ENCODE measurements around the gene VTCN1. TPM values are rescaled to one million over a fixed set of nuclear protein-coding genes. Genes with fewer than 3 reads are reported as not detected.
"Not testable (repeated sequence)": the region's sequence is repeated elsewhere in the genome, so short reads cannot be mapped to it uniquely, and the experiment has no call there.

Gene VTCN1
- total RNA-seq, 8 experiments from 2014 or later, result 0.22 to 2.0 (median 0.43) TPM; not detected in 2

DNA sequence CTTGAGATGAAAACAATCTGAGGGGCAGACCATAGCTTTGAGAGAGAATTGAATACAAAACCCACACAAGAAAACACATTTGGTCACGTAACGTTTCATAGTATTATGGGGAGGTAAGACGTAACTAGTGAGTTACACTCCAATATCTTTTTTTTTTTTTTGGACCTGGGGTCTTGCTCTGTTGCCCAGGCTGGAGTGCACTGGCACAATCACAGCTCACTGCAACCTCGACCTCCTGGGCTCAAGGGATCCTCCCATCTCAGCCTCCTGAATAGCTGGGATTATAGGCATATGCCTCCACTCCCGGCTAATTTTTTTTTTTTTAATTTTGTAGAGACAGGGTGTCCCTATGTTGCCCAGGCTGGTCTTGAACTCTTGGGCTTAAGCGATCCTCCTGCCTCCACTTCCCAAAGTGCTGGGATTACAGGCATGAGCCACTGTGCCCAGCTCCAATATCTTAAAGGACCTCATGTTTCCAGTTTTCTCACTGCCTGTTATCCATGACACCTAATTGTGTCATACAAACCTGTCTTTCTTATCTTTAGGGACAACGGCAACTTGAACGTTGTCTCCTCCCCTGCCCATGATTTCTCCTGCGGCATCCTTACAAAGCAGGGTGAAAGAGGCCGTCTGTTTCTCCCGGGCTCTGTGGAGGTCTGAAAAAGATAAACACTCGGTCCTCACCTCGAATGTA lies 94.5 kb downstream of the VTCN1 start:
- in situ Hi-C loops (cut with MboI; ENCODE audit: low pct_unique_long_range_greater_than_20kb in 2 of 9, low sequenced_read_pairs in 9 of 9, unreplicated experiment in 9 of 9), result no loop called here
- Histone ChIP-seq H3K4me1 (replicated peaks in 1 of 2) (peaks cover 26 to 33% of the 10 kb centered on the region in 2 donors), H3K27ac (no peak overlapping the region), H3K4me3 (no peak overlapping the region)
- WGBS, 10 experiments, result 75 to 100% (median 90%) methylated on average over 4 to 13 of the region's 13 CpGs
- ATAC-seq (replicated peaks in 6 of 8), result no peak

- 48 to 100% (median 96%) methylated on average over 1 to 2 of the region's 2 CpGs for WGBS, 10 experiments
- in situ Hi-C loops (cut with MboI; ENCODE audit: low pct_unique_long_range_greater_than_20kb in 2 of 9, low sequenced_read_pairs in 9 of 9, unreplicated experiment in 9 of 9), result no loop called here
Observed at GRCh38 chr1:117114877-117115276, 95.8 kb downstream of the VTCN1 start.

GRCh38 chr1:117113199-117113598 lies 97.5 kb downstream of the VTCN1 start:
- Histone ChIP-seq H3K27ac (peak overlapping the region; percentile 20 to 21), H3K4me3 (no peak overlapping the region), H3K4me1 (replicated peaks in 1 of 2) (peaks cover 19 to 26% of the 10 kb centered on the region in 2 donors)
- ATAC-seq (replicated peaks in 6 of 8), result peak in 3 of 8 experiments; percentile 7 to 30 (median 19)
- in situ Hi-C loops (cut with MboI; ENCODE audit: low pct_unique_long_range_greater_than_20kb in 2 of 9, low sequenced_read_pairs in 9 of 9, unreplicated experiment in 9 of 9), result no loop called here
- 72 to 100% (median 91%) methylated on average over 2 to 10 of the region's 11 CpGs; no CpG with 5 or more reads in 2 of the 10 experiments for WGBS, 10 experiments

More at GRCh38 chr1:117114877-117115276, 95.8 kb downstream of the VTCN1 start:
- Histone ChIP-seq H3K27ac (no peak overlapping the region), H3K4me3 (no peak overlapping the region), H3K4me1 (replicated peaks in 1 of 2) (peaks cover 19 to 26% of the 10 kb centered on the region in 2 donors)
- ATAC-seq (replicated peaks in 6 of 8), result peak in 6 of 8 experiments; percentile 38 to 85 (median 63)

GRCh38 chr1:117112047-117112717 lies 98.5 kb downstream of the VTCN1 start:
- H3K27ac ChIP-seq, result peak overlapping the region in 1 of 2 donors; percentile 28
- WGBS, 10 experiments, result 41 to 98% (median 78%) methylated on average over 2 to 7 of the region's 7 CpGs
- H3K4me1 ChIP-seq (replicated peaks in 1 of 2), result peaks cover 19 to 26% of the 10 kb centered on the region in 2 donors
- H3K4me3 ChIP-seq, result no peak overlapping the region
- in situ Hi-C loops (cut with MboI; ENCODE audit: low pct_unique_long_range_greater_than_20kb in 2 of 9, low sequenced_read_pairs in 9 of 9, unreplicated experiment in 9 of 9), result no loop called here
- ATAC-seq (replicated peaks in 6 of 8), result peak in 5 of 8 experiments; percentile 69 to 87 (median 72)

DNA sequence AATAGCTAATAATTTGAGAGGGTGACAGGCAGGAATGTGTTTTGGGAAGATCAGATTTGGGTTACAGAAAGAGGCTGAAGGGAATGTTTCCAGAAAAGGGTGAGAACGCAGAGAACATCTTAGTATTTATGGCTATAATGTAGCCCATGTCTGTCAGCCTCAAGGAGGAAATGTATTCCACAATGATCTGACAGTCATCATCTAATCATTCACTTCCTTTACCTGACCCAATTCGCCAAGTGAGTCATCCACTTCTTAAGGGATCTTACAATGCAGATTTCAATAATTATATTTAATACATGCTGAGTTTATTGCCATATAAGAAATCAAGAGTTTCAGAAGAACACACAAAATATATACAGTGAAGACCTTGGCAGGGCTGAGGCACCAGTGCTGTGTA lies 100.0 kb downstream of the VTCN1 start:
- H3K27ac ChIP-seq, result no peak overlapping the region
- H3K4me3 ChIP-seq, result no peak overlapping the region
- in situ Hi-C loops (cut with MboI; ENCODE audit: low pct_unique_long_range_greater_than_20kb in 2 of 9, low sequenced_read_pairs in 9 of 9, unreplicated experiment in 9 of 9), result no loop called here
- peaks cover 19 to 26% of the 10 kb centered on the region in 2 donors for H3K4me1 ChIP-seq (replicated peaks in 1 of 2)
- no peak for ATAC-seq (replicated peaks in 6 of 8)
- 50 to 100% (median 100%) methylated on average over 1 to 2 of the region's 2 CpGs; no CpG with 5 or more reads in 1 of the 10 experiments for WGBS, 10 experiments

DNA sequence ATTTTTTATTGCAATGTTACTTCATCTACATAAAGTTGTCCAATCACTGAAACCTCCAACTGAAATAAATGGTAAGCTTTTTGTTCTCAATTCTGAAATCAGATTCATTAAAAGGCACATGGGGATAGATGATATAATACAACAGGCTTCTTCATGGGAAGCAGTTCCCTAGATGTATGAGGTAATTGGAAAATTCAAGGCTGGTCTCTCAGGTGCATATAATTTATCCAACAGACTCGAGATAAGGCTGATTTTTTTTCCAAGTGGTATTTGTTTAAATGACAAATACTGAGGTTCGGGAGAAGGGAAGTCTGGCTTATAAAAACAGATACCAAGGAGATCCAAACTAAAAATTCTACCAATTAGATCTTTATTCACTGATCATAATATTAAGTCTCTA lies 103.4 kb downstream of the VTCN1 start:
- no peak overlapping the region for H3K27ac ChIP-seq
- 29 to 100% (median 94%) methylated on average over 1 to 2 of the region's 2 CpGs; no CpG with 5 or more reads in 1 of the 10 experiments for WGBS, 10 experiments
- in situ Hi-C loops (cut with MboI; ENCODE audit: low pct_unique_long_range_greater_than_20kb in 2 of 9, low sequenced_read_pairs in 9 of 9, unreplicated experiment in 9 of 9), result no loop called here
- peaks cover 5 to 6% of the 10 kb centered on the region in 2 donors for H3K4me1 ChIP-seq (replicated peaks in 1 of 2)
- ATAC-seq (replicated peaks in 6 of 8), result no peak
- H3K4me3 ChIP-seq, result no peak overlapping the region

DNA sequence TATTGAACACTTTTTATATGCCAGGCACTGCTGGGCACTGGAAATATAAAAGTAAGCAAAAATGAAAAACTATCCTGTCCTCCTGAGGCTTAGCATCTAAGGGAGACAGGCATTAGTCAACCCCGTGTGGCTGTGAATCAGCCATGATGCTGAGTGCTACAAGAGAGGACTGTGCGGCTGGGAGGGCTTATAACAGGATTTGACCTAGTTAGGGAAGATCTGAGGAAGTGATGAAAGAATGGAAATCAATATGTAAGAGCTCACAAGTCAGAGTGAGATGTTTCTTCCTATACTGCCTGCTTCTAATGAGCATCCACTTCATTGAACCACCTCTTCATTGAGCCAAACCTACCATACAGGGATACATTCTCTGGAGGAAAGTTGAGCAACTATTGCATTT lies 104.2 kb downstream of the VTCN1 start:
- in situ Hi-C loops (cut with MboI; ENCODE audit: low pct_unique_long_range_greater_than_20kb in 2 of 9, low sequenced_read_pairs in 9 of 9, unreplicated experiment in 9 of 9), result no loop called here
- Histone ChIP-seq H3K4me3 (no peak overlapping the region), H3K4me1 (replicated peaks in 1 of 2) (no peaks in the 10 kb centered on the region), H3K27ac (no peak overlapping the region)
- 83 to 100% (median 98%) methylated on average over 1 to 2 of the region's 2 CpGs; no CpG with 5 or more reads in 2 of the 10 experiments for WGBS, 10 experiments
- ATAC-seq (replicated peaks in 6 of 8), result peak in 3 of 8 experiments; percentile 34 to 62 (median 37)

DNA sequence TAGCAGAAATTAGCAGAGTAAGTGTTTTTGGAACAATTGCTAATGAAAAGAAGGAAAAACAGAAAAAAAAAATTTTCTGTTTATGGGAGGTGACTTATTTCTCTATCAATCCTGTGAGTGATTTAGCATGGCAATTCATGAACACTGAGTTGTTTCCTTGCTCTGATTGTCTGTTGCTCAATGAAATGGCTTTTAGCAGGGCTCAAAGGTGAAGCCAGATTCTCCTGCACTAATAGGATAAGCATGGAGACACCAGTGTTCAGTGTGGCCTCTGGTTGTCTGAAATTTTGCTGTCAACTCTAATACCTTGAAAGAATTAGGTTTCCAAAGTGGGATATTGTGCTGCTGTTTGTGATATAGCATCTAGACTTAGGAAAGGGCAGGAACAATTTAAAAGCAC lies 105.0 kb downstream of the VTCN1 start:
- in situ Hi-C loops (cut with MboI; ENCODE audit: low pct_unique_long_range_greater_than_20kb in 2 of 9, low sequenced_read_pairs in 9 of 9, unreplicated experiment in 9 of 9), result no loop called here
- Histone ChIP-seq H3K27ac (no peak overlapping the region), H3K4me1 (replicated peaks in 1 of 2) (no peaks in the 10 kb centered on the region), H3K4me3 (no peak overlapping the region)
- ATAC-seq (replicated peaks in 6 of 8), result no peak

DNA sequence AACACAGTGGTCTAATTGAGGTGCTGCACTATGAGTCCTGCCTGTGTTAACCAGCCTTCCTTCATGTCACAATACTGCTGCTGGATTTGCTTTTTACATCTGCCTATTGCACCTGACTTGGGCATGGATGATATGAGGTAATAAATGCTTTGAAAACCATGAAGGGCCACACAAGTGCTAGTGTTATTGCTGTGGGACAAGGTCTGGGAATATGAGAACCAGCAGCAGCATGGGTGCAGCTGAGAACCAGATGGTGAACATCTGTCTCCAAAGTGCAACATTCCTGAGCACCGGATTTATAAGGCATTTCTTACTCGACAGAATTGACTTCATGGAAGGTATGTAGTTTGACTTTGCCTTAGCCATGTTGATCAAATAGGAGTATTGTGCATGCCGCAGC lies 105.7 kb downstream of the VTCN1 start:
- WGBS, 10 experiments, result 0 to 100% (median 92%) methylated on average over 1 to 3 of the region's 3 CpGs; no CpG with 5 or more reads in 1 of the 10 experiments

GRCh38 chr1:117101858-117102257 lies 108.9 kb downstream of the VTCN1 start:
- in situ Hi-C loops (cut with MboI; ENCODE audit: low pct_unique_long_range_greater_than_20kb in 2 of 9, low sequenced_read_pairs in 9 of 9, unreplicated experiment in 9 of 9); H3K27ac ChIP-seq; H3K4me3 ChIP-seq; ATAC-seq (replicated peaks in 6 of 8); H3K4me1 ChIP-seq (replicated peaks in 1 of 2): not testable (repeated sequence)
- 83 to 100% (median 97%) methylated on average over 1 to 3 of the region's 3 CpGs; no CpG with 5 or more reads in 3 of the 10 experiments for WGBS, 10 experiments

More for the DNA sequence above, 105.7 kb downstream of the VTCN1 start:
- no peak overlapping the region for H3K27ac ChIP-seq
- no peak for ATAC-seq (replicated peaks in 6 of 8)
- H3K4me3 ChIP-seq, result no peak overlapping the region
- no peaks in the 10 kb centered on the region for H3K4me1 ChIP-seq (replicated peaks in 1 of 2)
- in situ Hi-C loops (cut with MboI; ENCODE audit: low pct_unique_long_range_greater_than_20kb in 2 of 9, low sequenced_read_pairs in 9 of 9, unreplicated experiment in 9 of 9), result no loop called here

- Histone ChIP-seq H3K27ac (no peak overlapping the region), H3K4me3 (no peak overlapping the region), H3K4me1 (replicated peaks in 1 of 2) (peaks cover 6 to 7% of the 10 kb centered on the region in 2 donors)
- in situ Hi-C loops (cut with MboI; ENCODE audit: low pct_unique_long_range_greater_than_20kb in 2 of 9, low sequenced_read_pairs in 9 of 9, unreplicated experiment in 9 of 9), result no loop called here
- WGBS, 10 experiments, result 83 to 100% (median 100%) methylated on average over 1 of the region's 1 CpG; no CpG with 5 or more reads in 3 of the 10 experiments
- no peak for ATAC-seq (replicated peaks in 6 of 8)
Observed at GRCh38 chr1:117101334-117101733, 109.4 kb downstream of the VTCN1 start.

DNA sequence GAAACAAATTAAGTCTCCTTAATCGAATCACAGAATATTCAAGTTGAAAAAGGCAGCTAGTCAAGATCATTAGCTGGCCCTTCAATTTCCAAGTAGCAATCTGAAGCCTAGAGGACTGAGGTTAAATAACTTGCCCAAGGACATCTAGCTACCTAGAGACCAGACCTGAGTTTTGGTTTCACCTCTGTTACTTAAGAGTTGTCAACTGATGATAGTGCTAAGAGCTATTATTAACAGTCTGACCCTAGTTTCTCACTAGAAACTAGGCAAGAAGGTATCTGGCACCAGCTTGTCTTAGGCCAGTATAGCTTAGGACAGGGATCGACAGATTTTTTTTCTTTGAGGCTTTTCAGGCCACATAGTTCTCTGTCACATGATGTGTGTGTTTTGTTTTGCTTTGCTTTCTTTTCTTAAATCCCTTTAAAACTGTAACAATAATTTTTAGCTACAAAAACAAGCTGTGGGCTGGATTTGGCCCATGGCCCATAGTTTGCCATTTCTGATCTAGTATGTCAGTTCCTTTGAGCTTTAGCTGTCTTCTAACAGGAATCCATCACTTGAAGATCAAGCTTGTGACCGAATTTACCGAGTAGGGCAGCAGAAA lies 112.3 kb downstream of the VTCN1 start:
- no peak overlapping the region for H3K4me3 ChIP-seq
- no peak for ATAC-seq (replicated peaks in 6 of 8)
- in situ Hi-C loops (cut with MboI; ENCODE audit: low pct_unique_long_range_greater_than_20kb in 2 of 9, low sequenced_read_pairs in 9 of 9, unreplicated experiment in 9 of 9), result loop anchor here in 3 of 9 experiments (25.0 kb wide), 2 partner anchors 189 to 664 kb away; no protein-coding TSS in a partner anchor
- H3K4me1 ChIP-seq (replicated peaks in 1 of 2), result peaks cover 20 to 35% of the 10 kb centered on the region in 2 donors
- WGBS, 10 experiments, result 77 to 100% (median 96%) methylated on average over 3 to 4 of the region's 4 CpGs
- H3K27ac ChIP-seq, result no peak overlapping the region

GRCh38 chr1:117097443-117097842 lies 113.3 kb downstream of the VTCN1 start:
- WGBS, 10 experiments, result 42 to 100% (median 66%) methylated on average over 1 to 4 of the region's 4 CpGs; no CpG with 5 or more reads in 2 of the 10 experiments

More at GRCh38 chr1:117097443-117097842, 113.3 kb downstream of the VTCN1 start:
- Histone ChIP-seq H3K27ac (no peak overlapping the region), H3K4me1 (replicated peaks in 1 of 2) (peaks cover 29 to 45% of the 10 kb centered on the region in 2 donors), H3K4me3 (no peak overlapping the region)
- in situ Hi-C loops (cut with MboI; ENCODE audit: low pct_unique_long_range_greater_than_20kb in 2 of 9, low sequenced_read_pairs in 9 of 9, unreplicated experiment in 9 of 9), result loop anchor here in 3 of 9 experiments (25.0 kb wide), 2 partner anchors 190 to 665 kb away; no protein-coding TSS in a partner anchor
- ATAC-seq (replicated peaks in 6 of 8), result no peak
